B cell (primary cell): ENCODE results near the gene C6orf132. TPM values are rescaled to one million over a fixed set of nuclear protein-coding genes. Genes with fewer than 3 reads are reported as not detected.

Source experiments
- ATAC-seq: fragments of 200-7000 bp; cut with Tn5 transposase; one replicate; pipeline ENCODE4 v1.10.0; 2021; ENCODE audit warnings: low read depth, mild to moderate bottlenecking, moderate number of reproducible peaks, moderate library complexity
- CTCF ChIA-PET: fragments of 350-600 bp; sonication (Branson Sonifier 250); formaldehyde crosslinking; loops from one replicate; lab custom pipeline; 2021; ENCODE audit warnings: antibody characterized with exemption, inconsistent platforms; lab: Charles Lee
- POLR2A ChIA-PET: fragments of 350-600 bp; sonication (Branson Sonifier 250); formaldehyde crosslinking; loops from one replicate; lab custom pipeline; 2021; ENCODE audit warnings: antibody characterized with exemption; lab: Charles Lee
- DNase-seq: peaks from one replicate; pipeline ENCODE4 v3.0.0; 2013
- H2AFZ ChIP-seq: 2 replicates; pipeline ENCODE4 v1.6.1; 2012; ENCODE audit warnings: mild to moderate bottlenecking, low read depth, low read length; ENCODE audit not compliant: insufficient read depth, poor library complexity, severe bottlenecking
- H3K27ac ChIP-seq, 2 donors: 1 replicate in 1 of 2; 2 replicates in 1 of 2; pipeline ENCODE4 v1.5.1; 2012 to 2013; ENCODE audit warnings: low read length in 2 of 2, mild to moderate bottlenecking in 2 of 2, moderate library complexity in 1 of 2
- H3K27me3 ChIP-seq, 4 experiments: fragments of 200-600 bp in 1 of 4; sonication (generic) in 1 of 4; replicated peaks in 1 of 4; 1 replicate in 2 of 4; 2 replicates in 2 of 4; pipeline versions ENCODE4 v1.6.1 to v1.7.0; 2013 to 2016; ENCODE audit warnings: low read length in 3 of 4, mild to moderate bottlenecking in 2 of 4, mixed read lengths in 1 of 4, moderate library complexity in 1 of 4; ENCODE audit not compliant: insufficient read depth in 4 of 4, control insufficient read depth in 3 of 4; ENCODE audit errors: control extremely low read depth in 1 of 4
- H3K36me3 ChIP-seq, 2 experiments: replicated peaks in 1 of 2; 1 replicate in 1 of 2; 2 replicates in 1 of 2; pipeline versions ENCODE4 v1.6.1 to v1.7.1; 2013; ENCODE audit warnings: low read length in 1 of 2; ENCODE audit not compliant: insufficient read depth in 2 of 2, control insufficient read depth in 1 of 2; ENCODE audit errors: control extremely low read depth in 1 of 2, extremely low read depth in 1 of 2
- H3K4me1 ChIP-seq, 2 donors: fragments of 200-600 bp in 1 of 2; sonication (generic) in 1 of 2; 1 replicate in 1 of 2; 2 replicates in 1 of 2; pipeline versions ENCODE4 v1.5.1 to v1.6.1; 2013 to 2017; ENCODE audit warnings: low read length in 2 of 2; ENCODE audit not compliant: control insufficient read depth in 2 of 2, insufficient read depth in 2 of 2
- H3K4me2 ChIP-seq: replicated peaks from 2 replicates; pipeline ENCODE3; 2012; ENCODE audit warnings: mild to moderate bottlenecking, low read depth, low read length; ENCODE audit not compliant: poor library complexity, severe bottlenecking
- H3K4me3 ChIP-seq, 5 experiments: fragments of 200-600 bp in 1 of 5; sonication (generic) in 1 of 5; 1 replicate in 3 of 5; 2 replicates in 2 of 5; pipeline versions ENCODE4 v1.5.1 to v1.7.0; 2011 to 2016; ENCODE audit warnings: low read length in 4 of 5, mild to moderate bottlenecking in 4 of 5, low read depth in 2 of 5, control low read depth in 1 of 5, moderate library complexity in 1 of 5; ENCODE audit not compliant: insufficient read depth in 1 of 5; ENCODE audit errors: control extremely low read depth in 1 of 5, extremely low read depth in 1 of 5
- H3K79me2 ChIP-seq: fragments of 200-600 bp; sonication (generic); one replicate; pipeline ENCODE4 v1.6.0; 2016; ENCODE audit warnings: low read length; ENCODE audit not compliant: control insufficient read depth, insufficient read depth
- H3K9ac ChIP-seq: fragments of 200-600 bp; sonication (generic); 2 replicates; pipeline ENCODE4 v1.6.1; 2017; ENCODE audit warnings: mild to moderate bottlenecking, low read length, moderate library complexity
- H3K9me3 ChIP-seq, 3 donors: one replicate each; pipeline versions ENCODE4 v1.6.1 to v1.7.1; 2013; ENCODE audit warnings: low read length in 2 of 3; ENCODE audit not compliant: control insufficient read depth in 2 of 3, insufficient read depth in 1 of 3; ENCODE audit errors: control extremely low read depth in 1 of 3
- H4K20me1 ChIP-seq: 2 replicates; pipeline ENCODE4 v1.6.0; 2012; ENCODE audit warnings: mild to moderate bottlenecking, low read length; ENCODE audit not compliant: insufficient read depth, control insufficient read depth, poor library complexity, severe bottlenecking
- H3K27ac Mint-ChIP-seq: one replicate; pipeline ENCODE4 v1.8.0; 2021; ENCODE audit warnings: mixed read lengths
- H3K27me3 Mint-ChIP-seq: one replicate; pipeline ENCODE4 v1.8.0; 2021; ENCODE audit warnings: mixed read lengths
- H3K4me1 Mint-ChIP-seq: one replicate; pipeline ENCODE4 v1.8.0; 2021; ENCODE audit warnings: mixed read lengths
- H3K4me3 Mint-ChIP-seq: one replicate; pipeline ENCODE4 v1.8.0; 2021; ENCODE audit warnings: mixed read lengths
- H3K9me3 Mint-ChIP-seq: one replicate; pipeline ENCODE4 v1.8.0; 2022; ENCODE audit warnings: mixed read lengths; ENCODE audit not compliant: insufficient read depth
- CTCF ChIP-seq: fragments of 200-600 bp; IDR thresholded peaks from one replicate; pipeline ENCODE4 v1.8.0; 2022; ENCODE audit warnings: antibody characterized with exemption, mild to moderate bottlenecking
- EZH2 ChIP-seq: IDR thresholded peaks from 2 replicates; pipeline ENCODE4 v1.6.1; 2012; ENCODE audit warnings: borderline replicate concordance, low read depth, mild to moderate bottlenecking, moderate library complexity, low read length; ENCODE audit not compliant: insufficient read depth, poor library complexity, severe bottlenecking
- WGBS: methylation state at CpG from one replicate; pipeline ENCODE4 v1.1.5; 2013; ENCODE audit warnings: missing lambda C conversion rate; ENCODE audit not compliant: insufficient coverage; 5-methylcytosine and 5-hydroxymethylcytosine counted together
- intact Hi-C: fragments of 100-400 bp; cut with micrococcal nuclease; formaldehyde crosslinking; loops from one replicate; pipeline ENCODE4 v1.10.0; 2022
- polyA plus RNA-seq: library from polyadenylated mRNA; depleted of rRNA; stranded (reverse); fragments of >200 nt; gene quantifications from 2 replicates; pipeline ENCODE4 v1.2.3, GENCODE V29; 2012
- total RNA-seq, 2 donors: library from RNA; stranded (reverse); fragments of 120-200 nt in 1 of 2; gene quantifications; 1 replicate in 1 of 2; 2 replicates in 1 of 2; pipeline versions ENCODE4 v1.2.3 to v1.2.4, GENCODE V29; 2013 to 2022

Gene C6orf132
- total and polyA plus RNA-seq, 2 donors (not counting 1 experiment from before 2014, with no cell fraction given) = 0.05 TPM; not detected in 1

- no peaks in the 10 kb centered on the region for H3K27me3 Mint-ChIP-seq
- no peak for TF ChIP-seq EZH2
- TF ChIP-seq CTCF = no peak
- ChIA-PET CTCF (interaction anchor here (0.8 to 15.3 kb wide), 7 partner anchors 22 to 318 kb away, joined by 3 to 263 read pairs (median 23); partner anchors contain the start of genes BYSL, CCND3, MED20 and PRICKLE4), POLR2A (interaction anchor here (1.2 to 3.1 kb wide), 4 partner anchors 130 to 269 kb away, joined by 5 to 36 read pairs (median 10); partner anchors contain the start of genes BYSL, MED20, TOMM6 and USP49)
- ATAC-seq (no peak), DNase-seq (no peak)
- Histone ChIP-seq H3K27me3 (no peaks in the 10 kb centered on the region), H3K4me3 (peak overlapping the region; percentile 82 to 100 (median 93)), H3K4me1 (peaks cover 34 to 37% of the 10 kb centered on the region in 2 donors), H3K4me2 (peak overlapping the region; percentile 87), H4K20me1 (peaks cover 22% of the 10 kb centered on the region), H3K79me2 (peaks cover 75% of the 10 kb centered on the region), H3K9me3 (no peaks in the 10 kb centered on the region), H3K27ac (no peak overlapping the region), H2AFZ (no peak overlapping the region), H3K36me3 (peaks cover 0 to 32% of the 10 kb centered on the region in 2 experiments), H3K9ac (peak overlapping the region; percentile 97)
- intact Hi-C loops = loop anchor here (5.0 to 10.0 kb wide), 2 partner anchors 504 to 514 kb away; partner anchors contain the start of genes FOXP4 and UBR2
- whole genome bisulfite sequencing = 48% methylated on average over 6 of the region's 8 CpGs
- H3K27ac Mint-ChIP-seq = peak overlapping the region; percentile 46
- peaks cover 52% of the 10 kb centered on the region for H3K4me1 Mint-ChIP-seq
- H3K9me3 Mint-ChIP-seq = no peaks in the 10 kb centered on the region
- peak overlapping the region; percentile 99 for H3K4me3 Mint-ChIP-seq
Observed at GRCh38 chr6:42051268-42051653, 91.2 kb downstream of the C6orf132 start.

Other genes with a start within 250 kb of the C6orf132 start
- gene USP49, start 247.2 kb downstream of the C6orf132 start, total RNA-seq = 7.5 and 9.9 TPM in 2 replicates
- gene USP49, start 247.2 kb downstream of the C6orf132 start, polyA plus RNA-seq = 2.6 and 3.2 TPM in 2 replicates
- 18.2 and 24.2 TPM in 2 replicates for gene MED20, start 221.5 kb downstream of the C6orf132 start, total RNA-seq
- gene MED20, start 221.5 kb downstream of the C6orf132 start, polyA plus RNA-seq = 4.6 and 5.3 TPM in 2 replicates
- gene BYSL, start 221.1 kb downstream of the C6orf132 start, total RNA-seq = 10.5 and 11.1 TPM in 2 replicates
- gene BYSL, start 221.1 kb downstream of the C6orf132 start, polyA plus RNA-seq = 5.8 and 6.0 TPM in 2 replicates
- 136 and 145 TPM in 2 replicates for gene CCND3, start 200.8 kb downstream of the C6orf132 start, total RNA-seq
- gene CCND3, start 200.8 kb downstream of the C6orf132 start, polyA plus RNA-seq = 218 and 298 TPM in 2 replicates
- gene TAF8, start 92.1 kb downstream of the C6orf132 start, total RNA-seq = 62.1 and 67.0 TPM in 2 replicates
- gene TAF8, start 92.1 kb downstream of the C6orf132 start, polyA plus RNA-seq = 24.3 and 30.6 TPM in 2 replicates
- gene GUCA1A, start 30.7 kb upstream of the C6orf132 start, total RNA-seq = not detected in 2 replicates
- not detected in 2 replicates for gene GUCA1A, start 30.7 kb upstream of the C6orf132 start, polyA plus RNA-seq
- 3.2 and 4.3 TPM in 2 replicates for gene GUCA1B, start 52.3 kb upstream of the C6orf132 start, total RNA-seq
- gene GUCA1B, start 52.3 kb upstream of the C6orf132 start, polyA plus RNA-seq = 2.8 and 3.7 TPM in 2 replicates
- gene MRPS10, start 75.2 kb upstream of the C6orf132 start, total RNA-seq = 26.4 and 28.6 TPM in 2 replicates
- gene MRPS10, start 75.2 kb upstream of the C6orf132 start, polyA plus RNA-seq = 10.5 and 11.9 TPM in 2 replicates